A673 (cell line): Measurements from ENCODE around the gene POU2F3.

Source experiments
- CTCF ChIP-seq: fragments of 300-800, 200-600 bp; sonication (generic); conservative IDR thresholded peaks from 2 replicates; pipeline ENCODE4 v1.5.1; 2017; ENCODE audit warnings: low read depth, mild to moderate bottlenecking, antibody characterized with exemption, low read length, moderate library complexity, mixed read lengths
- EZH2 ChIP-seq: fragments of 200-600 bp; sonication (generic); IDR thresholded peaks from 2 replicates; pipeline ENCODE4 v1.6.1; 2017; ENCODE audit warnings: borderline replicate concordance, low read depth, mild to moderate bottlenecking, mixed read lengths, antibody characterized with exemption, low read length; ENCODE audit not compliant: poor library complexity, severe bottlenecking

GRCh38 chr11:120229451-120230424, 10.2 kb upstream of the POU2F3 start:
- peak; percentile 73 for TF ChIP-seq CTCF
- TF ChIP-seq EZH2: no peak
